GM21619 (cell line): Measurements from ENCODE around the gene ITIH5.

ENCODE experiments used
- ATAC-seq: cut with Tn5 transposase; IDR thresholded peaks from one replicate; pipeline ENCODE4 v1.9.1; 2021; ENCODE audit not compliant: unreplicated experiment

Gene ITIH5

DNA sequence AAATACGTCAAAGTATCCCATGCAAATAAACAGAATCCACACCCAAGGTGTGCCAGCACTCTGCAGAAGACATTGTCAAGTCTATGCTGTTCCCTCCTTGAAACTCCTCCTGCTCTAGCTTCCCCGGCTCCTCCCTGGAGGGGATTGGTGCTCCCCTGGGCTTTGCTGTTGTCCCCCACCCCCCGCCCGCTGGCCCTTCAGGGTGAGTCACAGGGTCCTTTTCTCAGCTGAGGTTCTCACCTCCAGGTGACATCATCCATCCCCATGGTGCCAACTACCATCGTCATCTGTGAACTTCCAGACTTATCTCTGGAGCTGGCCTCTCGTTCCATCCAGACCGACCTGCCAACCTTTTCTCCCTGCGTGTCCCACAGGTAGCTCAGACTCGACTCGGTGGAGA, 77.0 kb downstream of the ITIH5 start:
- ATAC-seq, result no peak

DNA sequence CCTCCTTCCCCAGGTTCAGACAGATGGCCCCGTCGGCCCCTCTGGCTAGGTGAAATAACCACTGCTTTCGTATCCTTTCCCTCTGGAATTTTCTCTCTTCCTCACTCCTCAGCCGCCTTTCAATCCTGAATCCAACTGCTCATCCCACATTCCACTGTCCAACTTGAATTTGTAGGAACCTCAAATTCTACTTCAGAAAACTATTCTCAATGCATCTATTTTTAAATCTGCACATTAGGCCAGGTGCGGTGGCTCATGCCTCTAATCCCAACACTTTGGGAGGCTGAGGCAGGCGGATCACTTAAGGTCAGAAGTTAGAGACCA, 78.9 kb downstream of the ITIH5 start:
- ATAC-seq, result no peak

DNA sequence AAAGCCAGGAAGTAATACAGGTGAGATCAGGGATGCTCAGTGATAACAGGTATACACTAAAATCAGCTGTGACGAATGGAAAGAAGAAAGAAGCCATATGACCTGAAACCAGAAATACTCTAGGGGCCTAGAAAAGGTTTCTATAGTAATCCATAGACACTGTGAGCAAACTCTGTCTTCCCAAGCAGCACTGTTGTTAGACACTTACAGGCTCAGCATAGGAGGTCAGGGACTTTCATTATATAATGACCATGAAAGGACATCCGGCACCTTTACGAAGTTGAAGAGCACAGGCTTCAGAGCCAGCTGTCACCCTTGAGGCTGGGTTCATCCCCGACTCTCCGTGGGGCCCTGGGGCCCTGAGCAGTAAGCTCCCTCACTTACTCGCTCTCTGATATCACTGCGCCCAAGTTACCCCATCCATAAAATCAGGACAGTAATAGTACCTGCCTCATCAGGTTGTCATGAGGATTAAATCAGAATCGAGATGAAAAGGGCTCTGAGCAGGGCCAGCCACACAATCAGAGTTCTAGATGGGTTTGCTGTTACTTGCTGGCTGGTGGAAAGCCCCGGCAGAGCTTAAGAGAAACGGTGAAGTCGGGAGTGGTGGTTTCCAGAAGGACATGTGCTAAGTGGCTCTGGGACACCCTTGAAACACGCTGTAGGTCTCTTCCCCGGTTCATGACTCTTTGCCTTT, 79.5 kb downstream of the ITIH5 start:
- ATAC-seq, result no peak

DNA sequence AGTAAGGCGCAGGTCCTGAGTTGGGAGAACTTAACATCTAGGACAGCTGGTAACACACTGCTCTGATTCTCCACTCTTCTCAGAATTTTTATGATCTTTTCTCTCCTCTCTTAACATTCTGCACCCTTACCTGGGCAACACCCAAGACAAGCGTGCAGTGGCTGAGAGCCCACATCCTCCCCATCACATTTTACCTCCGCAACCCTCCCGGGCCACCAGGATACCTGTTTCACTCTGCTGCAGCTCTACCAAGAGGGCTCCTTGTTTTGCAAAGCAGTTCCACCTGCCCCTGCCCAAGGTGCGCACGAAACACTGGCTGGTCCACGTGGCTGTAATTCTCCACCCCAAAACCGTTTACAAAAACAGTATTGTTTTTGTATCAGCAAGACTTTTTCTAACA, 81.5 kb downstream of the ITIH5 start:
- ATAC-seq, result no peak

DNA sequence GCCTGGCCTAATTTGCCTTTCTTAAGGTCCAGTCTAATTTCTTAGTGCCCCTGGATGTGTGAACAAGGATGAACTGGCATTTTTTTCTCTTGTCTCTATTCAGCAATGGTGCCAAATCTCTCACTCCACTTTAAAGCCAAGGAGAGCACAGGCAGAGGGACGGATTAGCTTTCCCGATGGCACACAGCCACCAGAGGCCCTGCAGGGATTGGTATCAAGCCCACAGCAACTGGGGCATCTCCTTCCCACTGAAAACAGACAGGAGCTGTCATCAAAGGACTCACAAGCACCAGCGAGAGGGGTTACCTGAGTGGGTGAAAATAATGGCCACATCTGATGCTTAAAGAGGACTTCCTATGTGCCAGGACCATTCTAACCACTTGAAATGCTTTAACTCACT, 83.1 kb downstream of the ITIH5 start:
- ATAC-seq, result no peak

DNA sequence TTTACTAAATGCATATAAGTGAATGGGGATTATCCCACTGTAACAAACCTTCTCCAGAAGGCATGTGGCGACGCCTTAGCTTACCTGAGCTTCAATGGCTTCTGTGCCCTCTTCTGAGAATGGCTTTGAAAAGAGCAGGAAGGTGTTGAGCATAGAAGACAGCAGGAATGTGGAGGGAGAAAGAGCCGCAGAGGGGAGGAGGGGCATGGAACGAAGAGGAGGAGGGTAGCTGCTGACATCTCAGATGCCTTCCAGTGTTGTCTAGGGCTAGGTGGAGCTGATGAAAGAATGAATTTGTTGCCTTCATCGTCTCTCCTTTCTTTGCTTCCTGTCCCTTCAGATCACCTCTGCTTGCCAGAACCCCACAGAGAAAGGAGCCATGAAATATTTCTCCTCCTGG, 86.2 kb downstream of the ITIH5 start:
- no peak for ATAC-seq

DNA sequence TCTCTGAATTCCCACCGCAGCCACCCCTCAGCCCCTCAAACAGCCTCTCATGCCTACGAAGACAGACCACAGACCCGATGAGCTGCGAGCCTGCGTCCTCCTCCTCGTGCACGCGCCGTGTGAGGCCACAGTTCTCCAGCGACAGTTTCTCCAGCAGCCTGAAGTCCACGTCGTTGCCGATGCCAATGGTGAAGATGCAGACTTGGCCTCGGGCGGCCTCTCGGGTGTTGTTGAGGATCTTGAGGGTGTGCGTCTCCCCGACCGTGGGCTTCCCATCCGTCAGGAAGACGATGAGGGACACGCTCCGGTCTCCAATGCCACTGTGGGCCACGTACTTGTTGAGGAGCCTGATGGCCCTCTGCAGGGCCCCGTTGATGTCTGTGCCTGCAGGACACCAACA, 87.1 kb downstream of the ITIH5 start:
- ATAC-seq, result no peak

DNA sequence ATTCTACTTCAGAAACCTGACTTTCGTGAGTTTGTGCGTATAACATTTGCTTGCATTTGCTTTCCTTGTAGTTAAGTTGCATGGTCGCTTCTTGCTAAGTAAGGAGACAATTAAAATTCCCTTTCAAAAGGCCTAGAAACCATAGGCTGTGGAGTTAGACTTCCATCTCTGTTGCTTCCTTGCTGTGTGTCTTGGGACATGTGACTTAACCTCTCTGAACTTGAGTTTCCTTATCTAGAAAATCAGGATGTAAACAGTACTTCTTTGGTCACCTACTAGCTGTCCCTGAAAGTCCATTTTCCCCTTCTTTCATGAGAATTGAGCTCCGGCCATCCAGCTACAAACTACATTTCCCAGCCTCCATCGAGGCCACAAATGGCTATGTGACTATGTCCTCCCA, 89.2 kb downstream of the ITIH5 start:
- no peak for ATAC-seq

DNA sequence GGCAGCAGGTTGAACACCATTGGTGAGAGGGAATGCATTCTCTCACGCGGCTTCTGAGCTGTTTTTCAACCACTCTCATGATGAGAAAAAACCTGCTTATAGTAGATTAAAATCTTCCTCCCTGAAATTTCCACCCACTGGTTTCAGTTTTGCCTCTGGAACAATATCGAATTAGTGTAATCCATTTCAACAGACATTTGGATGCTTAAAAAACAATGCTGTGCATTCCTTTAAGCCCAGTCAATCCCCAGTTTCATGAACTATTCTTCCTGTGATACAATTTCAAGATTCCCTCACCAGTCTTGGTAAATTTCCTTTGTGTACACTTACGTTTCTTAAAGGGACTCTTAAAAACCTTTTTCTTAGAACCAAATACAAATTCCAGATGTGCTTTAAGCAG, 89.6 kb downstream of the ITIH5 start:
- ATAC-seq, result no peak

DNA sequence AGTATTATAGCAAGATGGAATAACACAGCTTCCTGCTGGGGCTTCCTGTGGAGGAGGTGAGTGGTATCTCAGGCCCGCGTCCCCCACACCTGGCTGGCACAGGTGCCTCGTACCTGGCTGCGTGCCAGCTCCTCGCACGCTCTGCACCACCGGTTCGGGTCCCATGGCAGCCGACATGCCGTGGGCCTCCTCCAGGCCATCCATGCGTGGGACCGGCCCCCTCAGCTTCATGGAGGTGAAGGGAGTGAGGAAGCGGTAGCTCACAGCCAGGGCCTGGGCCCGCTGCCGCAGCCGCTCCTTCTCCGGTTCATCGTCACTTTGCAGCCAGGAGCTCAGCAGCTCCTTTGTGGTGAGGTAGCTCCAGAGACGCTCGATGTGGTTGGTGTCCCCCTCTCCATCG, 90.4 kb downstream of the ITIH5 start:
- no peak for ATAC-seq

DNA sequence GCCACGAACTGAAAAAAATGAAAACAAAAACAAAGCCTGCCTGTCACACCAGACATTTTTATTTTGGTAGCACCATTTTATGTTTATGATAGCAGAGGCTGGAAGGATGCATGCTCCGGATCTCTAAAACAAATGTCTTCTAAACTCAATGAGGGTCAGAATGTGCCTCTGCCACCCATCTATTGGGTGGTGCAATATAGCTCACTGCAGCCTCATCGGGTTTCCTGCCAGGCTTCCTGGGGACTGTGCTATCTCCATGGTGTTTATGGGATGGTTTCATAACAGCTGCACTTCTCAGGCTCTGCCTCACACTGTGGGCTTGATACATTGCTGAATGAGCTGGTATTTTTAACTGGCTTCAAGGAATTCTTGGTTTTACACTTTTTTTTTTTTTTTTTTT, 94.4 kb downstream of the ITIH5 start:
- no peak for ATAC-seq

DNA sequence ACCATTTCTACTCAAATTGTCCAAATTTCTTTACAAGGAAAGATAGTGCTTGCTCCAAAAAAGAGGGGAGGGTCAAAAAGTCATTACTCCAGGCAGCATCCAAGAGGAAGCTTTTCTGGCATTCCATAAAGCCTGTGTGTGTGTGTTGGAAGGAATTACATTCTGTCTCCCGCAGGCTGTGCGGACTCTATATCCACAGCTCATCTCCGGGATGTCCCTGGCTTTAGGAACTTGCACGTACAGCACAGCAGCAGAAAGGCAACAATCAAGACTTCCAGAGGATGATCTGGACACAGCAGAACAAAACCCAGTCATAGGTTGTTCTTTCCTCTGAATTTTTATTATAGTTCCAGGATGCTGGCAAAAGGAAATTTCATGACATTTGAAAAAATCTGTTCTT, 94.8 kb downstream of the ITIH5 start:
- no peak for ATAC-seq

DNA sequence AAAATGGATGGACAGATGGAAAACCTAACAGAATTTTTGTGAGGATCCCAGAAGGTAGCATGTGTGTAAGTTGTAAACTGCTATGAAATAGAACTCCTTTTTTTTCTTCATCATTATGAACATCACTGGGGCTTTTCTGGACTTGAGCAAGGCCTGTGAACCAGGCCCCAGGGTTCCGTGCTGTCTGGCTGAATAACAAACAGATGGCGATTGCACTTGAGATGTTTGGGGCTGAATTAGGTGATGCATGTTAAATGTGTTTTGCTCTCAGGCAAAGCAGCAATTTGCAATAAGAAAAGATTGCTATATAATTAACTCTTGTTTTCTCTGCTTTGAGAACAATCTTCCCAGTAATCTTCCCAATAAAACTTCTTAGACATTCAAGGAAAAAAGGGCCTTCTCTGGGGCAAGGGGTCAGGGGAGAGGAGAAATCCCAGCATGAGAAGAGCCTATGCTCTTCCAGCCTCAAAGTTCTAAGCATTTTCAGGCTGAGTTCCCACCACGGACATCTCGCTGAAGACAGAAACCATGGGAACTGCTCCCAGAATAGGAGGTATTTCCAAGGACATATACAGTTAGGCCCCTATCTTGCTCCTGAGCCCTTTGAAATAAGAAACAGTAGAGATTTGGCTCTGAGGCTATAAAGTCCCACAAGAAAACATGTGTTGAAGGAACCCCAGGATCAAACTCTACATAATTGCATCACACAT, 98.7 kb downstream of the ITIH5 start:
- no peak for ATAC-seq

DNA sequence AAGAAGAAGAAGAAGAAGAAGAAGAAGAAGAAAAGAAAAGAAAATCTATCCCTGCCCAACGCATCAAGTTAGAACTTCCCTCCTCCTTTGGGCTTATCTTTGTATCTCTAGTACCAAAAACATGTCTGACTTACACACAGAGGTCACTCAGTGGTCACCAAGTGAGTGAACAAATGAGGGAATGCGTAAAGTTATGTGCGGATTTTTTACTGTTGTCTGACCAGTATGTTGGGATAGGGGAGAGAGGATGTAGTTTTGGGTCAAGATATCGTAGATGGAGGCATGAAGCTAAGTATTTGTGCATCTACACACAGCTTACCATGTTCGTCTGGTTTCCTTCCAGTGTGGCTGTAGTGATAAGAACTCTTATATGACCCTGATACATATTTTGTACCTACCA, 99.9 kb downstream of the ITIH5 start:
- ATAC-seq, result no peak

DNA sequence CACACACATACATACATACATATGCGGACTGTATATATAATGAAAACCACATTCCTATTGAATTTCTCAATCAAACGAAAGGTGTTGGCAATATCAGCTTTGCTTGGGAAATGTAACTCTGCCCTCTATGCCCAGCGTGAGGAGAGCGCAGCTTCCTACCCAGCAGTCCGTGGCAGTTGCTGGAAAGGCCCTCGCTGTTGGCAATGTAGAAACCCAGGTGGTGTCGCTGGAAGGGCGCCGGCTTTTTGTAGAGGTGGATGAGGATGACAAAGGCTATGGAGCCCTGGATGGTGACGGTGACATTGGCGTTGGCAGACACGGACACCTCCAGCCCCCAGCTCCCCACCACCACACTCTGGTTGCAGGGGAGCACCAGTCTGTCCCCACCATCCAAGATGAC, 100.9 kb downstream of the ITIH5 start:
- ATAC-seq, result no peak

DNA sequence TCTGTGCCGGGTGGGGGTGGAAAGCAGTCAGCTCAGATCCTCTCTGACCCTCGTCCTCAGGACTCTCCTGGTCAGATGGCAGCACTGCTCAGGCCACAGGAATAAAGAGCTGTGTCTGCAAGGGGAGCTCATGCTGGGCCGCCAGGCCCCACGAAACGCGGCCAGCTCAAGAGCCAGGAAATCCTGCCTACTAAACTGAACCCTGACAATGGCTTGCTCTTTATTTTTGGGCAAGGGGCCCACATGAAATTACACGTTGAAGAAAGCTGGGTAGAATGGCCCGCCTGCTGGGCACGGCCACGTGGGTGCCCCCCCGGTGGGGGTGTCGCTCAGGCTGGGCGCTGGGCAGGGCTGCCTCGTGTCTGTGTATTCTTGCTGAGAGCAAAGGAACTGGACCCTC, 103.0 kb downstream of the ITIH5 start:
- no peak for ATAC-seq

DNA sequence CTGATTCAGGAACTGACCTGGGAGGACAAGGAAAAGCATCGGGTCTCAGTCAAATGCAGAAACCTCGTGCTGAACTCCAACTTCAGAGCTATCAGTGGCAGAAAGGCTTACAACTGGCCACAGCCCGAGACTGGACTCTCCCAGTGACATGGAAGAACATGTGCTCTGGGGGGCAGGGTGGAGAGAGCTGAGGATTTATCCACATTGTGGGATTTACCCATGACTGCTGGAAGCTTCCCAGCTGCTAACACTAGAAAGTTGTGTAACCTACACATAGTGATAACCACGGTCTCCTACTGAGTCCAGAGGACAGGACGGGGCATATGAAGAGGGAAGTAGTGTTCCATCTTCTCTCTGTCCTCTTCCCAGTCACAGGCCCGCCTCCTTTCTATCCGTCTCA, 103.4 kb downstream of the ITIH5 start:
- ATAC-seq, result no peak

DNA sequence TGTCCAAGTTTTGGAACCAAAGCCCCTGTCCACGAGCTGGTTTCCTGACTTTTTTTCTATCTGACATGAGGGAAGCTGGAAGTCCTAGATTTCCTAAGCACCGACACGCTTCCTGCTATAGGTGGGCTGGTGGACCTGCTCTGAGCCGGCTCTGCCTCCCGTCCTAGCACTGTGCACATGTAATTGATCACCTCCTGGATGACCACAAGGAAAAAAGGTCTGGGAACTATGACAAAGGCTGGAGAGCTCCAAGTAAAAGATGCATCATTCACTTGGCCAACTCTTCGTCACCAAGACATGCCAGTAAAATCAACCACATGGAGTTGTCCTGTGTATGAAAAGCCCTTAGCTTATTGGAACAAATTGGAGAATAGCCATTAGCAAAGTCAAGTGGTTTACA, 104.8 kb downstream of the ITIH5 start:
- no peak for ATAC-seq

DNA sequence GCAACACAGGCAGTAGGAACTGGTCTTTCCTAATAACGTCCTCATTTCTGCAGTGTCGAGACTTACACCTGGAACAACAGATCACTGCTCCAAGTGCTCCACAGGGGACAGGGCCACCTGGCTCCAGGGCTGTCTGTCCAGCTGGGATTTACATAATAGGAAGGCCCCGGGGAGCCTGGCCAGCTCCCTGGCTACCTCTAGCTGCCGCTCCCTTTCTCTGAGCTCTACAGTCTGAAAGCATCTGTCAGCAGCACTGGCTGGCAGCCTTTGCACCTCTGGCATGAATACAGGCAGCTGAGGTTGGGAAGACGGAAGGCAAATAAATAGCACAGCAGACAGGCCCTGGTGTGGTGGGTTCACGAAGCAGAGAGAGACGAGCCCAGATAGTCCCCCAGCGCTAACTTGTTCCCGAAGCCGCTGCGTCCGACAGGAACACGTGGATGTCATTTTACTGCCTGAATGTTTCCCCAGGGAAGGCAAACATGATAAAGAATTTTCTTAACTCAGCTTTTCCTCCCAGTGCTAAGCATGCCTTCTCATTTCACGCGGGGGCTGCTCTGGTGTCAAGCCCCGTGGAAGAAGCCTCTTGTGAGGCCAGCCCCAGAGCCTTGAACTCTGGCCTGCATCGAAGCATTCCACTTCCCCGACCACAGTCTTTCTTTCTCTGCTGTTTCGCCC, 105.4 kb downstream of the ITIH5 start:
- no peak for ATAC-seq

DNA sequence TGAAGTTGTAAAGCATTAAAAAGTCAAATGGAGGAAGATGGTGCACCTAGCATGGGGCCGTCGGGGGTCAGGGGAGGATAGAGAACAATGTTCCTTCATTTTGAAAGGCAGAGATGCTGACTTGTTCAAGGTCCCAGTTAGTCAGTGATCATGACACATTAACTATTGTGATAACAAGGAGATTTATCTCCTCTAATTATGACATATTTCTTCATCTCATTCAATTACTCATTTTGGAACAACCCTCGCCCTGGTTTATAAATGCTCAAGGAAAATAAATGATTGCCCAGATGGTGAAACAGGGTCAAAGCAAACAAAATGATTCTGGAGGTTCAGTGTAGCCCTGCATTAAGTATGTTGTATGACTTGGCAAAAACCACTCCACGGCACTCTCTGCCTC, 106.2 kb downstream of the ITIH5 start:
- no peak for ATAC-seq

DNA sequence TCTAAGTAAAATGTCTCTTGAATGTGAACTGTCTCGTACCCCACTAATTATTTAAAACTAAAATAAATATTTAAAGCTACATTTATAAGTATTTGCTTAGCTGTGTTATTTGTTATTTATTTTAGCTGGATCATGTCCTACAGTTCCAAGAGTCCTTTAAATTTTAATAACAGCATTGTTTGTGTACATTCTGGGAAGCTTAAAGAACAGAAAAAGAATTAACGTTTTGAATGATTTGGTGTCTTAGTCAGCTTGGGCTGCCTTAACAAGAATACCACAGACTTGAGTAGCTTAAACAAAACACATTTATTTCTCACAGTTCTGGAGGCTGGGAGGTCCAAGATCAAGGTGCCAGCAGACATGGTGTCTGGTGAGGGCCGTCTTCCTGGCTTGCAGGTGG, 107.4 kb downstream of the ITIH5 start:
- ATAC-seq, result no peak

DNA sequence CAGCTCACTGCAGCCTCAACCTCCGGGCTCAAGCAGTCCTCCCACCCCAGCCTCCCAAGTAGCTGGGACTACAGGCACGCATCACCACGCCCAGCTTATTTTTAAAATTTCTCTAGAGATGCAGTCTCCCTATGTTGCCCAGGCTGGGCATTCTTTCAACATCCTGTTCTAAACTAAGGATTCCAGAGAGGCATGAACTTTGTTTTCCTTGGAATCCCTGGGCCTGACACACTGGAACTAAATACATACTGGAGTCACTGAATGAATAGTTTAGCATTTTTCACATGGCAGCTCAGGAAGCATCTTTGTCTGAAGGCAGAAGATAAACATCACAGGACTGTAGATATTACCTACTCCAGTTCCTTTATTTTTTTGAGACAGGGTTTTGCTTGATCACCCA, 108.7 kb downstream of the ITIH5 start:
- ATAC-seq, result no peak

DNA sequence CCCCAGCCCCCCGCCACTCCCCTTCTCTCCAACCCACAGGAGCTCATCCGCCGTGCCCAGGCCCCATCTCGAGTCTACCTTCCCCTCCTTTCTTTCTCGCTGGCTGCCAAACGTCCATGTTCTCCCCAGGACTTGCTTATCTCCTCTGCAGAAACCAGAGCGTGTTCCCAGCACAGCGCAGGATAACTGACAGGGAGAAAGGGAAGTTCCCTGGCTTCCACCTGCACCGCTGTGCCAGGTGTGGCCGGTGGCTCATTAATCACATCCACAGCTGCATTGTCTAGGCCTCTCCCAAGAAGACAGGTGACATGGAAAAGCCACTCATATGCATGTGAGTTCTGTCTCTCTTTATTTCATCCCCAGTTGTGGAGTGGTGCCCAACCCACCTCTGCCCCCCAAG, 113.2 kb downstream of the ITIH5 start:
- ATAC-seq, result no peak
